OCI-LY3 (cell line): ENCODE measurements around the gene PDZD7.

Experiments
- CTCF ChIP-seq: fragments of 200-600, 300-600 bp; sonication (generic); IDR thresholded peaks from 2 replicates; pipeline ENCODE4 v1.5.1; 2014; ENCODE audit warnings: antibody characterized with exemption, low read length, low read depth
- EZH2phosphoT487 ChIP-seq: fragments of 200-600 bp; shearing (Covaris generic); IDR thresholded peaks from 2 replicates; pipeline ENCODE4 v1.6.1; 2018; ENCODE audit warnings: antibody characterized with exemption, mixed run types, low read depth

DNA sequence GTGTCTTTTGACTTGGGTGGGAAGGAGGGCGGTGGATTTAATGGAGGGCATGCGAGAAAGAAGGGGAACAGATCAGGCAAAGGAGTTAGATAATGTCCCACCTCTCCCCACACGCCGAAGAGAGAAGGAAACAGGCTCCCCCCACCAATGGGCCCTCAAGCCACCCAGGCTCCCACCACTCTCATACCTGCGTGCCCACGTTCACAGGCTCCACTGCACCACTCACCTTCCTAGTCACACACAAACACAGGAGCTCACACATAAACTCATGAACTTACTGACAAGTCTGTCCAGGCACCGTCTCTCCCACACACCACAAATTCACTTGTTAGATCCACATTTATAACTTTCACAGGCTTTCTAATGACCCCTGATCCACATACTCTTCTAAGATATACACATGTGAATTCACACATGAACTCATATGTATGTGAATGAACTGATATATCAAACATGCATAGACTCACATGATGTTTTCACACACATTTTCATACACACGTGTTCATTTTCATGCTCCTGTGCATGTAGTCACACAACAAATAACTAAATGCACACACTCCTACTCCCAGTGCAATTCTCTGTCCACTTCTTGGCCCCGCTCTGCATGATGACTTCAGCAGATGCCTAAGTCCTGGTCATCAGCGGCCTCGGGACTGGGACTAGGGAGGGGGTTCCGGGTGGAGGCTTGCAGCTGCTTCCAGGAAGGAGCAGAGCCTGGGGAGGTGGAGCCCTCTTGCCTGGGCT is 29.8 kb downstream of the PDZD7 start:
- TF ChIP-seq CTCF (no peak), EZH2phosphoT487 (no peak)
